ENCODE measurements around the gene CFL2.
A peak's percentile ranks its signal among the peaks of the same experiment; 100 is the strongest.

The CFL2 gene

DNA sequence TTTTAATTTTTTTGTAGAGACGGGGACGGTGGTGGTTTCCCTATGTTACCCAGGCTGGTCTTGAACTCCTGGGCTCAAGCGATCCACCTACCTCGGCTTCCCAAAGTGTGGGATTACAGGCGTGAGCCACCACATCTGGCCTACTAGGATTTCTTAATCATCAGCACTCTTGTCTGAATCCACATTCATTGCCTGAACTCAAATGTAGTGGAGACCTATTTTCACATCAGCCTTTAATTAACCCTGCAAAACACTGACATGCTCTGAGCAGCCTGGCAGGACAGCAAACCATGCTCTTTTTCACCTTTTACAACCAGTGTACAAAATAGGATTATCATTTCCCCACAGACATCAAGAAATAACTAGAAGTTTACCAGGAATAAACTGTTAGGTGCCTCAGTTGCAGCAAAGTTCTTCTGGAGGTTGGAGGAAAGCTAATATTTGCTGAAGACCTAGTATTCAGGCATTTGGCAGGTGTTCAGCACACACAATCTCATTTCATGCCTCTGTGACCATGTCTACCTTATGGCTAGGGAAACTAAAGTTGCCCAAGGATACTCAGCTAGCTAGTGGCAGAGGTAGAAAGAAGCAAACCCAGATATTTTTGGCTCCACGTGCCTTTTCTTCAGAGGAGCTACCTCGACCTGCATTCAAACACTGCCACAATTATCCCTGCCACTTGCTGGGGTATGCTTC is 37.7 kb downstream of the CFL2 start:
- DNase-seq (ENCODE audit: low read depth), result no peak

DNA sequence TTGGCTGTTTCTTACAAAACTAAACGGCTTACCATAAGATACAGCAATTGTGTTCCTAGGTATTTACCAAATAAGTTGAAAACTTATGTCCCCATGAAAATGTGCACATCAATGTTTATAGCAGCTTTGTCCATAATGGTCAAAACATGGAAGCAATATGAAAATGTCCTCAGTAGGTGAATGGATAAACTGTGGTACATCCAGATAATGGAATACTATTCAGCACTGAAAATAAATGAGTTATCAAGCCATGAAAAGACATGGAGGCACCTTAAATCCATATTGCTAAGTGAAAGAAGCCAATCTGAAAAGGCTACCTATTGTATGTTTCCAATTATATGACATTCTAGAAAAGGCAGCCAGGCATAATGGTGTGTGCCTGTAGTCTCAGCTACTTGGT is 40.7 kb downstream of the CFL2 start:
- no peak for DNase-seq (ENCODE audit: low read depth)

DNA sequence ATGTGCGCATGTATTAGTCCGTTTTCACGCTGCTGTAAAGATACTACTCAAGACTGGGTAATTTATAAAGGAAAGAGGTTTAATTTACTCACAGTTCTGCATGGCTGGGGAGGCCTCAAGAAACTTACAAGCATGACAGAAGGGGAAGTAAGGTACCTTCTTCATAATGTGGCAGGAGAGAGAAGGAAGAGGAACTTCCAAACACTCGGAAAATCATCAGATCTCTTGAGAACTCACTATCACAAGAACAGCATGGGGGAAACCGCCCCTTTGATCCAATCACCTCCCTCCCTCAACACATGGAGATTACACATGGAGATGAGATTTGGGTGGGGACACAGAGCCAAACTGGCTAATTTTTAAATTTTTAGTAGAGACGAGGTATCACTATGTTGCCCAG is 42.7 kb downstream of the CFL2 start:
- no peak for DNase-seq (ENCODE audit: low read depth)

DNA sequence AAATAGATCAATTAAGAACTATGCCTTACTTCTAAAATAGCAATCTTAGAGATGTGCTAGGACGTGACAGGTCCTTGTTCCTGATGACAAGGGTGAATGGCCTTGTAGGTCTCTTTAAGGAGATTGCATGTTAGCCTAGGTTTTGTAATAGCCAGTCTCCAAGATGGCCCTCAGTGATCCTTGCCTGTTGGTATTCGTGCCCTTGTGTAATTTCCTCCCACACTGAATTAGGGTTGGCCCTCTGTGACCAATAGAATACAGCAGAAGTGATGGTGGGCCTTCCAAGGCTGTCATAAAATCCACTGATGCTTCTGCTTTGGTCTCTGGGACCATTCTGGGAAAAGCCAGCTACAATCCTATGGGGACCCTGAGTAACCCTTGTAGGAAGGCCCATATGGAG is 46.3 kb downstream of the CFL2 start:
- no peak for DNase-seq (ENCODE audit: low read depth)

DNA sequence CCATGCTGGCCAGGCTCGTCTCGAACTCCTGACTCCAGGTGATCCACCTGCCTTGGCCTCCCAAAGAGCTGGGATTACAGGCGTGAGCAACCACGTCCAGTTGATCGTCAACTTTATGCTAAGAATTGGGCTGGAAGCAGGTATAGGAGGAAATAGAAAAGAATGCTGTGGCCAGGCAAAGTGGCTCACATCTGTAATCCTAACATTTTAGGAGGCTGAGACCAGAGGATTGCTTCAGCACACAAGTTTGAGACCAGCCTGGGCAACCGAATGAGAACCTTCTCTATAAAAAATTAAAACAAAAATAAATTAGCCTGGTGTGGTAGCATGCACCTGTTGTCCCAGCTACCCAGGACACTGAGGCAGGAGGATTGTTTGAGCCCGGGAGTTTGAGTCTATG is 47.4 kb downstream of the CFL2 start:
- DNase-seq (ENCODE audit: low read depth), result no peak

DNA sequence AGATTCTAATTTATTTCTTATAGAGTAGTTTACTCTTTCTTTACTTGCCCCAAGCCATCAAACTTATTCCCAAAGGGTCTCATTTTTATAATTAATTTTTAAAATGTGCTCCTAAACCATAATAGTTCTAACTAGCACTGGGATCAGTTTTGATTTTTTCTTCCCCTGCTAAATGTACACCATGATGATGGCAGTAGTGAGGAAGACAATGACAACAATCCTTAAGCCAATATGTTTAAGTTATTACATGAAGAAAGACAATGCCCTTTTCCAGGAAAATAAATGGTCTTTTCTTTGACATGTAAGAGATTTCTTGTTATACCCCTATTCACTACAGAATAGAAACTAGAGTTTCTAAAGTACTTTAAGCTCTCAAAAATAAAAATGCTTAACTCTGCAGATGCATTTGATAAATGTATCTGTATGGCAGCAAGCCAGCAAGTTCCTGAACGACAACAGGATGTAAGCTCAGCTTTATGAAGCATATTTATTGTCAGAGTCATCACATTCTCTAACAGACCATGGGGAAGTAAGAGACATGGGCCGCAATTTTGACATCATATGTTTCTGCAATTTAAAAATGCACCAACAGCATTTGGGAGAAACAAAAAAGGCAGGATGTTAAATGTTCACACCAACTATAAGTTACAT is 48.5 kb downstream of the CFL2 start:
- DNase-seq (ENCODE audit: low read depth), result peak; percentile 96

DNA sequence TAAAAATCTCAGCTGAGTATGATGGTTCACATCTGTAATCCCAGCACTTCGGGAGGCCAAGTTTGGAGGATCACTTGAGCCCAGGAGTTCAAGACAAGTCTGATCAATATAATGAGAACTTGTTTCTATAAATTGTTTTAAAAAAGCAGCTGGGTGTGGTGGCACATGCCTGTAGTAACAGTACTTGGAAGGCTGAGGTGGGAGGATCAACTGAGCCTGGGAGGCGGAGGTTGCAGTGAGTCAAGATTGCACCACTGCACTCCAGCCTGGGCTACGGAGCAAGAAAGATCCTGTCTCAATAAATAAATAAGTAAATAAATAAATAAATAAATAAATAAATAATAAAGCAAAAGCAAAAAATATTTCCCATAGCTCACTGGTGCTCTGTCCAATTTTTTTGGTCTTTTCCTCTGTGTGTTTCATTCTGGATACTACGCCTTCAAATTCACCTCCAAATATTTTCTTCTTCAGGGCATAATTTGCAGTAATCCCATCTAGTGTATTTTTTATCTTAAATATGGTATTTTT is 51.8 kb downstream of the CFL2 start:
- no peak for DNase-seq (ENCODE audit: low read depth)

DNA sequence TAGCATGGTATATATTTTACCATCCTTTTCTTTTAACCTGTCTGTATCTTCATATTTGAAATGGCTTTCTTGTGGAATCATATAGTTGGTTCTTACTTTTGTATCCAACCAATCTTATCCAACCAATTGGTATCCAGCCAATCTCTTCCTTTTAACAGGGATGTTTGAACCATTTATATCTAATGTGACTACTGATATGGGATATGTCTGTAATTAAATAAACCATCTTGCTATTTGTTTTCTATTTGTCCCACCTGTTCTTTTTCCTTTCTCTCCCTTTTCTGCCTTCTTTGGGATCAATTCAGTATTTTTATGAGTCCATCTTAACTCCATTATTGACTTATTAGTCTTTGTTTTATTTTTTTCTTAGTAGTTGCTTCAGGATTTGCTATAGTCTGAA is 53.6 kb downstream of the CFL2 start:
- no peak for DNase-seq (ENCODE audit: low read depth)
